GM19035 (cell line): Measurements from ENCODE around the gene LAPTM5.
"Not testable (repeated sequence)": the region's sequence is repeated elsewhere in the genome, so short reads cannot be mapped to it uniquely, and the experiment has no call there.

Experiments
- ATAC-seq: cut with Tn5 transposase; IDR thresholded peaks from one replicate; pipeline ENCODE4 v1.9.1; 2021; ENCODE audit not compliant: unreplicated experiment

Gene LAPTM5

DNA sequence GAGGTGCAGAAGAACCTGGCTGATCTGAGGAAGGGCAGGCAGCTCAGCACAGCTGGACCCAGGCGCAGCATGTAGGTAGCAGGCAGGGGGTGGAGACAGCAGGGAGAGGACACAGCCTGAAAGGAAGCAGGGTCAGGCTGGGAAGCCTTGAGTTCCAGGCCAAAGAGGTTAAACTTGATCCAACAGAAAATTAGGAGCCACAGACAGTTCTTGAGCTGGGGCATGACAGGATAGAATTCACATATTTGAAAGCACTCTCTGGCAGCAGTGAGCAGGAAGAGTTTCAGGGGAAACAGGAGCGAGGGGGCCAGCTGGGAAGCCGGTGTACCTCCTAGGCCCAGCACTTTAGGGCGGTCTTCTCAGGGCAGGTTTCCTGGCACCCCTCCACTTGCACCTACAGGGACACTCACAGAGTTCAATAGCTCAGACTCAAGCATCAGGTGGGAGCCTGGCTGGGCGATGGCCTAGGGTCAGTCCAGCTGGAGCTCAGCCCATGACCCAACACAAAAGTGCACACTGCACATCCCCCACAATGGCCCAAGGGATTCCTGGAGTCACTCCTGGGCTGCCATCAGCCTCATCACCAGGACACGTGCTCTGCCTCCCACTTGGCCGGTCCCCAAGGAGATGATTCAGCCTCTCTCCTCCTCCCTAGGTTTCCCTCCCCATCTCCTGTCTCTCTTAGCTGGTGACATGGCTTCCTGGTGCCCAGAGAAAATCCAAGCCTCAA is 56.9 kb downstream of the LAPTM5 start:
- no peak for ATAC-seq

DNA sequence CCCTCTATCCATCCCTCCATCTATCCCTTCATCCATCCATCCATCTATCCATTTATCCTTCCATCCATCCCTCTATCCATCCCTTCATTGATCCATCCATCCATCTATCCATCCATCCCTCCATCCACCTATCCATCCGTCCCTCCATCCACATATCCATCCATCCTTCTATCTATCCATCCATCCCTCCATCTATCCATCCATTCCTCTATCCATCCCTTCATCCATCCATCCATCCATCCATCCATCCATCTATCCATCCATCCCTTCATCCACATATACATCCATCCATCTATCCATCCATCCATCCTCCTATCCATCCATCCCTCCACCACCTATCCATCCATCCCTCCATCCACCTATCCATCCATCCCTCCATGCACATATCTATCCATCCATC is 57.8 kb downstream of the LAPTM5 start:
- ATAC-seq = no peak

DNA sequence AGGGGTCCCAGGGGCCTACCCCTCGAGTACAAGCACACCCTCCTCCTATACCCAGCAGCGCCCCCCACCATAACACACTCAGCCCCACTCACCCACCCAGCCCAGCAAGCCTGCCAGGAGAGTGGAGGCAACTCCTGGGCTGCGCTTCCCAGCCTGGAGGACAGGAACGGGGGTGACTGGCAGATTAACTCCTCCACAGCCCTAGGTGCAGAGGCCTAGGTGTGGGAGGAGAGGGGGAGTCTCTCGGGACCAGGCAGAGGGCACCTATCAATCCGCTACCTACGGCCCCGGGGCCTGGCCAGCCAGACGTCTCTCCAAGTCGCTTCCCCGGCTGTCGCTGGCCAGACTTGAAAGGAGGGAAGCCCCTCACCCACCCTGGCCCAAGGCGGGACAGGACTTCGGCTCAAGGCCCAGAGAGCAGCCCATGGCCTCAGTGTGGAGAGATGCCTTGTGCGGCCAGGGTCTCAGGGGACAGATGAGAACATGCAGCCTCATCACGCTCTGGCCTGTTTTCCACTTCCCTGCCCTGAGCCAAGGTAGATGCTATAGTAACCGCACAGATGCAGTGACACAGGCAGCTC is 59.1 kb downstream of the LAPTM5 start:
- no peak for ATAC-seq

DNA sequence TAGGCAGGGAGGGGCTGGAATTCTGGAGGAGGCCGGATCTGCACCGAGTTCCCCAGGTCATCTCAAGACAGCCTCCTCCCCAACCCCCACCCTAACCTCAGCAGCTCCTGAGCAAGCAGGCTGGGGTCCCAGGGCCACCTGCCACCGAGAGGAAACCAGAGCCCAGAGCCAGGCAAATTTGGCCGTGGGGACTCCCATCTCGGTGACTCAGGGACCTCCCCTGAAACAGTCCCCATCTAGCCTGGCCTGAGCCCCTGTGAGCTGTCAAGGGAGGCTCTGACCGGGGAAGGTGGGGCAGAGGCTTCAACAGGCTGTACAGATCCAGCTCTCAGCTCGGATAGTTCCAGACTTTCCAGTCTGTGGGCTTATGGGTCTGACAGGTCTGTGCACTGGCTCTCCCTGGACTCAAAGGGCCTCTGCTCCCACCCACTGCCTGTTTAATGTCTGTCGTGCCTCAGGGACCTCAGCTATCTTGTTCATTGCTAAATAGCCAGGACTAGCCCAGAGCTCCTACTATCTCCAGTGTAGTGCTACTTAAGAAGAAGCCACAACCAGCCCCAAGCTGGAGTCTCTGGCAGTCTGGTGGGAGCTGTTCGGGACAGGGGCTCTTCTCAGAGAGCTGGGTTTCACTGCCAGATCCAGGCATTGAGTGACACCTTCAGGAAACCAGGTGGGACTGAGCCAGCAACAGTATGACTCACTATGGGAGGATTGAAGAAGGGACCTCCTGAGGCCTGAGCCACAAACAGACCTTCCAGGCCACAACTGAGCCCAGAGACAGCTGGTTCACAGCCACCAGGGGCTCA is 59.8 kb downstream of the LAPTM5 start:
- no peak for ATAC-seq

DNA sequence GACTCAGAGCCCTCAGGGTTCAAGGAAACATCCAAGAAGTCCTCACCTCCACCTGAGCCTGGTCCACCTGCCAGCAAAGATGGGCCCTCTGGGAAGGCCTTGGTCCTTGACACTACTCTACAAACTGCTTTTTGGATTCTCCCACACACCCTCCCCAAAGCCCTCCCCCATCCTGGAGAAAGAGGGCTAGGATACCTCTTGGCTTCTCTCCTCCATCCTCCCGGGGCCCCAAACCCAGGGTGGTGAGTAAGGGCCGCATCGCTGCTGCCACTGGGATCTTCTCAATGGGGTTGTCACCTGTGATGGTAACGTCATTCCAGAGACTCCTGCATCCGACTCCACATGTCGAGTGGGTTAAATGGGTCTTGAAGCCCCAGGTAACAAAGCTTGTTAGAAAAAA is 60.7 kb downstream of the LAPTM5 start:
- no peak for ATAC-seq

DNA sequence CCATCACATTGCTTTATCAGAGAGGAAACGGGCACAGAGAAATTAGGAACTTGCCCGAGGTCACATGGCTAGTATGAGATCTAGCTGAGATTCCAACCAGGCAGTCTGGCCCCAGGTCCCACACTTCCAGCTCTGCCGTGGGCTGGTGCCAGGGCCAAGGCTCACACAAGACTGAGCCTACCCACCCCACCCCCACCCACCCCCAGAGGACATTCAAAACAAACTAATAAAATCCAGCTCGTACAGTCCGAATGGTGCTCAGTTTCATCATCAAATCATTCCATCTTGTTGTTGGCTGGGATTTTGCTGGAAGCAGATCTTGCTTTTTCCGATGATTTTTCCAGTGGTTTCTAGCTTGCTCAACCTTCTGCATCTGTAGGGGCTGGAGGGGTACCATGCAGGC is 62.1 kb downstream of the LAPTM5 start:
- no peak for ATAC-seq

DNA sequence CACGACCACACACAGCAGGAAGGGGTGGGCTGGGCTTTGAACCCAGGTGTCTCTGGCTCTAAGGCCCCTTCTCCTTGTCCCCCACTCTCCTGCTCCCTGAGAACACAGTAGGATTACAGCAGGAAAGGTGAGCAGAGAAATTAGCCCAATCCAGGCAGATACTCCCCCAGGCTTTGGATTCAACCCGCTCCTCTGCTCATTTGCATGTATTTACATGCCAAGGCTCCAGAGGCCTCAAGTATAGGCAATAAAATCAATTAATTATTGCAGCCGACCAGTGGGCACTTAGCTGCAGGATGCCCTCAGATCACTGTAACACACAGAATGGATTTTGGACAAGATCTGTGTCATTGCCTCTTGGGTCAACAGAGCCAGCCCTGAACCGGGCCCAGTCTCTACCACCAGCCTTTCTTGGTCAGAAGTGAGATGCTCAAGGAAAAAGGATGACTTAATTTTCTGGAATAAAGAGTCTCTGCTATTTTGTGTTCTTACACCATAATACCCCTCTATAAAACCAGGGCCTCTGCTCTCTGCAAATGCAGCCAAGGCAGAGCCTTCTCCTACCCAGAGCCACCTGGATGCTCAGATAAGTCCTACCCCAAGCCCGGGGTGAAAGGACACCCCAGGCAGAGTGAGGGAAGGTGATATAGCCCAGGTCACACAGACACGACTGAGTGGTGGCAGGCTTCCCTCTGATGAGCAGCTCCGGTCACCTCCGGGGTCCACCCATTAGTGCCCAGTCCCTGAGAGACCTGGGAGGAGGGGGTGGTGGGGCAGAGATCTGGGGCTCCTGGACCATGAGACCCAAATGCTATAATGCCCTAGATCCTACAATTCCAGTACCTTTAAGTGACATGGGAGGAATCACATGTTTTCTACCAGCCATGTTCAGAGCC is 63.0 kb downstream of the LAPTM5 start:
- ATAC-seq = no peak

DNA sequence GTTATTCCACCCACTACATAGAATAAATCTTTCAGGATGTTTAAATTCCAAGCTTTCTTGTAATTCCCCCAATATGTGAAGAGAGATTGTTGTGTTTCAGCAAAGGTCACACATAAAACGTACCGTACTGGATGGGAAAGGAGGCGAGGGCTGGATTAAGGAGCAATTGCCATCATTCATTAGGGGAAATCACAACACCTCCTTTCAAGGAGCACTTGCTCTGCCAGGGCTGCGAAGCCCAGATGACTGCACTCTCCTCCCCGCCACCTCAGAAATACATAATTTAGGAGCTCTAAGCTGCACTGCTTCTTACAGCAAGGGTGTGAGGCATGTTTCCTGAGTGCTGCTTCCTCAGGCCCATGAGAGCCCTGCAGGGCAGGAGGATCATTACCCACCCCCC is 63.8 kb downstream of the LAPTM5 start:
- no peak for ATAC-seq

DNA sequence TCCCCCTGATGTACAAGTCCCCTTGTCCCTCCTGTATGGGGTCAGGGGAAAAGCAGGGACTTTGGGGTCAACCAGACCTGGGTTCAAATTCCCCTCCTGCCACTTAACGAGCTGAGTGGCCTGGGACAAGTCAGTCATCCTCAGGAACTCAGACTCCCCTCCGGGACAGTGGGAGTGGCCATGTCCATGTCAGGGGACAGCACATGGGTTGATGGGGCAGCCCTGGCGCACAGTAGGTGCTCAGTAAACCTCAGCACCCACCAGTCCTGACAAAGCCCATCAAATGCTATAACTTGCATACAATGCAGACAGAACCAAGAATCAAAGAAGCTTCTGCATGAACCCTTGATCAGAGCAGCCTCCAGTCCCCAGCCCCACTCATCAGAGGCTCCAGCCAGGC is 64.2 kb downstream of the LAPTM5 start:
- ATAC-seq = no peak

DNA sequence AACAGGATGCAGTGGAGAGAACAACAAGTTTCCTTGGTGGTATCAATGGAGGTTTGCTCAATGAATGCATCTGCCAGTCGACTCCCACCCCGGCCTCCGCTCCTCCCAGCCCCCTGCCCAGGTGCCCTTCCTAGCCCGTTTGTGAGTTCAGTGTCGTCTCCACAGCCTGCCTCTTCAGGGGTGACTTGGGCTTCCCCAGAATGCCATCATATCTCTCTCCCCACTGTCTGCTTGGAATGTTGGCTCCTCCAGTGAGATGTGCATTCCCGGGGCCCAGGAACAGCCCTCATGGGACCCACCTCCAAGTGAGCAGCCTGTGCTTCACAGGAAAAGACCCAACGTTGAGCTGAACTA is 64.6 kb downstream of the LAPTM5 start:
- no peak for ATAC-seq

DNA sequence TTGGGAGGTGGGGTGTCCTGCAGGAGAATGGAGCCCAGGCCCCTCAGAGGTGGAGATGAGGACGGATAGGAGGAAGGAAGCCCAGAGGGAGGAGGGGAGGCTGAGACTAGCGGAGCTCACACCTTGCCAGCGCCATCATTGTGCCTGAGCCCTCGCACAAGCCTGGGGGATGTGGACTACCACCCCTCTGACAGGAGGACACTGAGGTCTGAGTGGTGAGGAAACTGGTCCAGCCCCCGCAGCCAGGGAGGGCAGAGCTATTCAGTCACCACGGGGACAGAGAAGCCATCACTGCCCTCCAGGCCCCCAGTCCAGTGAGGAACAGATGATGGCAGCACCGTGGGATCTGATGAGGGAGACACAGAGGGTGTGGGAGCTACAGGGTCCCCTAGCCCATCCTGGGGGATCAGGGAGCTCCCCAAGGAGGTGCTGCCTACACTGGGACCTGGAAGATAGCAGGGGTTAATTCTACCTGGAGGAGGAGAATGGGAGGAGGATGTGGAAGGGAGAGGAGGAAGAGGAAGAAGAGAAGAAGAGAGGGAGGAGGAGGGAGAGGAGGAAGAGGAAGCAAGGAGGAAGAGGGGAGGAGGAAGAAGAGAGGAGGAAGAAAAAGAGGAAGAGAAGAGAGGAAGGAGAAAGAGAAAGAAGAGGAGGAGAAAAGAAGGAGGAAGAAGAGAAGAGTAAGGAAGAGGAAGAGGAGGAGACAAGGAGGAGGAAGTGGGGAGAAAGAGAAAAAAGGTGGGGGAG is 65.2 kb downstream of the LAPTM5 start:
- no peak for ATAC-seq

DNA sequence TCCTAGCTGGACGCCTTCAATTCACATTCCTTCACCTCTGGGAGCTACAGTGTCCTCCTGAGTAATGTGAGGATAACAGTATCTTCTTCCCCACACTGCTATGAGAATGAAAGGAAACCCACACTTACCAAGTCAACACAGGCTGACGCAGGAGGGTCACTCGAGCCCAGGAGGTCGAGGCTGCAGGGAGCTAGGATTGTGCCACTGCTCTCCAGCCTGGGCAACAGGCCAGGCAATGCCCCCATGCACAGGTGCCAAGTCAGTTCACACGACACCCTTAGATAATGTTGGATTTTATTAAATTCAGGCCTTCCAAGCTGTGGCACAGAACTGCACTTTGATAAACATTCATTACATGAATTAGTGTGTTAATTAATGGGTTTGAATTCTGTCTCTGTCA is 66.1 kb downstream of the LAPTM5 start:
- ATAC-seq = no peak

DNA sequence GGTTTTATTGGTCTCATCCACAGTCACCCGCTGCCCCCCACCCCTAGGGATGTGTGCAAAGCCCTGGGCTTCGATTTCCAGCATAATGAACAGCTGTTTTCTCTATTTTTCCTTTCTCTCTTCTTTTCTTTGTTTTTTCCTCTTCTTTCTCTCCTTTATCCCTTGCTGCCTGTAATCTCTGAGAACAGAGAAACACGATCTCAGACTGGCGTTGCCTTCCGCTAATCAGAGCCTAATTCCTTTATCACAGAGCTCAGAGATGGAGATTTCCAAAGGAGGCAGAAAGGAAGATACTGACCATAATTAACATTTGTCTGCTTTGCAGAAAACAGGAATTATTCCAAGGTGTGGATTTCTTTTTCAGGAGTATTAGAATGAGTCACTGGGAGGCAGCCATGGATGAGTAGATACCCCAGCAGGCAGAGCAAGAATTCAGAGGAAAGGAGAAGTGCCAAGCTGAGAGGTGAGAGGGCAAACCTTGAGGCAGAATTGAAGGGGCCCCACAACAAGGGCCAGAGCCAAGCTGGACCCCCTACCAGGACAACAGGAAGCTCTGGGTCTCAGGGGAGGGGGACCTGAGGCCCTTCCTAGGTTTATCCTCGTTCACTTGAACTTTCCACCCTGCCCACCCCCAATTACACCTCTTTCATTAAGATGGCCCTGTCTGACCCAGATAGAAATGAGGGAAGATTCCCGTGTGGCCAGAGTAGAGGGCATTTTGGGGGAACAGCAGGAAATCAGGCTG is 67.5 kb downstream of the LAPTM5 start:
- no peak for ATAC-seq

DNA sequence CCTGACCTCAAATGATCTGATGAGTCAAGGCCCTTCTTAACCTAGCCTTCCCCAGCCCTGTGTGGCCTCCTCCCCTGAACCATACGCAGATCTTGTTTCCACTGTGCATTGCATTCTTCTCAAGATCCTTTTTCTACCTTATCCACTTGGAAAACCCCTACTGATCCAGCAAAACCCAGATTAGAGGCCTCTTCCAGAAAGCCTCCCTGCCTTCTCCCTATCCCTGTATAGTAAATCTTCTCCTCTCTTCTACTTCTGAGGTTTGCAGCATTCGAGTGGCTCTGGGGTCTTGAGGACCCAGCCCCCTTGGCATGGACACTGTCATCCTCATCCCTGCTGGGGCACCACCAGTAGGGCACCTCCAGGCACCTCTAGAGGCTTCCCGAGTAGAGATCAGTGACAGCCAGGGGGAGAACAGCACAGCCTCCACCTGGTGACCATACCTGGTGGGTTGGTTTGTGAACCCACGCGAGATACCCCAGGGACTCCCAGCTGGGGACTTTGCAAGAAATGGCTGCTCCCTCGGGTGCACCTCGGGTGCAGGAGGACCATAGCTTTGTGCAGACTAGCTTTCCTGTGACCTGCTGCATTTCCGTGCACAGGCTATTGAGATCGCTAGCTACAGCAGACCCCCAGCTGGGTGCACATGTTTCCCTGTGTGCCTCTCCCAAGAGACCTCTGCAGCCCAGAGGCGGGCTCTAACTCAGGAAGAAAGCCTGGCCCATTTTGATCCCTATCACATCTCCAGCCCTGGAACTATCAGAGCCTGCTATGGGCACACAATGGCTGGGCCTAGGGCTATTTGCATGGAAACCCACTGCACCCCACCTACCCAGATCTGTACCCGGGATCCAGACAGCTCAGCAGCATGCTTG is 68.4 kb downstream of the LAPTM5 start:
- ATAC-seq = no peak

DNA sequence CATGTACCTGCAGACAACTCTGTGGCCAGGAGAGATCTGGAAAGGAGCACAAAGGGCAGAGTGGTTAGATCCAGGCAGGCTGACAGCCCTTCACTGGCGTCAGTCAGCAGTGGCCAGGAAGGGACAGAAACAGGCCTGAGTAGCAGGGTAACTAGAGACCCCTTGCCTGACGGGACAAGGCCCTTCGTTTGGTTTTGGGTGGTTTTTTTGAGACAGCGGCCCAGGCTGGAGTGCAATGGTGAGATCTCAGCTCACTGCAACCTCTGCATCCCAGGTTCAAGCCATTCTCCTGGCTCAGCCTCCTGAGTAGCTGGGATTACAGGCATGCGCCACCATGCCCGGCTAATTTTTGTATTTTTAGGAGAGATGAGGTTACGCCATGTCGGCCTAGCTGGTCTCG is 69.1 kb downstream of the LAPTM5 start:
- not testable (repeated sequence) for ATAC-seq

DNA sequence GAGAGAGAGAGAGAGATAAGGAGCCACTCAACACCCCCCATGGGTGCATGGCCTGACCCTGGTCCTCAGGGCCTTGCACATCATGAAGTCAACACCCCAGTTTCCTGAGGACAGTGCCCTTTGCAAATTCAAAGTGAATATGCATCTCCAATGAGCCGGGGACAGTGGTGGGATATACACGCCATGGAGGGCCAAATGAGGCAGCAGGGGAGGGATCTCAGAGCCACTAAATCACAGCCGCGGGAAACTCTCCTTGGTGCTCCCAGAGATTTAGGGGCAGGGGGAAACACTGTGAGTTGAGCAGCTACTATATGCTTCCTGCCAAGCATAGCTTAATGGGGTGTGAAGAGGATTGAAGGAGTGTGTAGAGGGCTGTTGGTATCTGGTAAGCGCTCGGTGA is 69.7 kb downstream of the LAPTM5 start:
- ATAC-seq = no peak

DNA sequence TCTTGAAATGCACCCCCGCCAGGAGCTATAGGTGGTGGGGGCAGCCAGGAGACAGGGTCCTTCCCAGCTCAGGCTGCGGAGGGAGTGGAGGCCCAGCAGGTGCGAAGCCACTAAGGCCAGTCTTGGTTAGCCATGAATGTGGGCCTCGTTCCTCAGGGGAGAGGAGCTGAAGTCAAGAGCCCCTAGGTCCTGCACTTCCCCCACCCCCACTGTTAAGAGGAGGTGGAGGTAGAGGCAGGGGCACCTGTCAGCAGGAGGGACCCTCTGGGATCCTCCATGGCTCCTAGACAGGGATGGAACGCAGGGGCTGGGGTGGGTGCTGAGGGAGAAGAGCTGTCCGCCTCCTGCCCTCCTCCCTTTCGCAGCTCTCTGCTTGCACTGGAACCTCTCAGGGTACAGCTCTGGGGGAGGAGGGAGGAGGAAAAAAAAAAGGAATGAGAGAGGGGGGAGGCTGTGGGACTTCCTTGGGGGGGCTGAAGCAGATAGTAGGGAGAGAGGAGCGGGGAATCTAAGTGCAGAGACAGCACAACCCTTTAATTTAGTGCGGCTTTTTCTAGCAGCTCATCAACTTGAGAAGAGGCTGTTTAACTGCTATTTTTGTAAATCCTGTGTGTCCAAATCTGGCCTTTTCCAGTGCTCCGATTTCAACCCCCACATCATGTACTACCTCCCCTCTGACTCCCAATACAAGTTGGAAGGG is 71.2 kb downstream of the LAPTM5 start:
- no peak for ATAC-seq

DNA sequence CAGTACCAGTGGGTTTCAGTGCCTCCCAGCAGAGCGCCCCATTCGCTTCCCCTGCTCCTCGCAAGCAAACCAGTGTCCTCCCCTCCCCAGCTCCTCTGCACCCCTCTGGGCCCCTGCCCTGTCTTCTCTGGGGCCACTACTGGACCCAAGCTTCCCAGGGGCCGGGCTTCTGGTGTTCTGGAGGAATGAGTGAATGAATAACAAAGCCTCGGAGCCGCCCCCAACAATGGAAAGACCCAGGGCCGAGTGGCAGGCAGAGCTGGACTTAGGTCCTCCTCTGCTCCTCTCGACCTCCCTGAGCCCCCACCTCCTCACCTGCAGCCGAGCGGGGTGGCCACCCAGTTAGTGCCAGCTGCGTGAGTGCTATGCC is 71.8 kb downstream of the LAPTM5 start:
- no peak for ATAC-seq
